Kasumi-1 (cell line): ENCODE measurements around the gene NRIP1.
"Not testable (repeated sequence)": the region's sequence is repeated elsewhere in the genome, so short reads cannot be mapped to it uniquely, and the experiment has no call there.

Source experiments
- DNase-seq, 2 experiments: peaks; one replicate each; lab custom pipeline; 2025; lab: John Stamatoyannopoulos, UW

The NRIP1 gene

GRCh38 chr21:15039607-15040299 is 25.0 kb downstream of the NRIP1 start:
- no peak for DNase-seq

- no peak for DNase-seq
Measured at GRCh38 chr21:15037900-15038293, 26.9 kb downstream of the NRIP1 start.

- DNase-seq, result no peak
Measured at GRCh38 chr21:15037095-15037899, 27.5 kb downstream of the NRIP1 start.

- no peak for DNase-seq
Measured at GRCh38 chr21:15036189-15036588, 28.6 kb downstream of the NRIP1 start.

- DNase-seq, result no peak
Measured at GRCh38 chr21:15034126-15034853, 30.5 kb downstream of the NRIP1 start.

- no peak for DNase-seq
Measured at GRCh38 chr21:15031790-15032357, 32.9 kb downstream of the NRIP1 start.

GRCh38 chr21:15031362-15031761 is 33.4 kb downstream of the NRIP1 start:
- not testable (repeated sequence) for DNase-seq

GRCh38 chr21:15030861-15031260 is 33.9 kb downstream of the NRIP1 start:
- DNase-seq, result not testable (repeated sequence)

GRCh38 chr21:15029077-15029476 is 35.7 kb downstream of the NRIP1 start:
- DNase-seq, result no peak

- DNase-seq, result peak; percentile 44 to 51
Measured at GRCh38 chr21:15028186-15028585, 36.6 kb downstream of the NRIP1 start.

- DNase-seq, result no peak
Measured at GRCh38 chr21:15027056-15027455, 37.7 kb downstream of the NRIP1 start.

GRCh38 chr21:15026370-15026769 is 38.4 kb downstream of the NRIP1 start:
- DNase-seq, result no peak

GRCh38 chr21:15023776-15024175 is 41.0 kb downstream of the NRIP1 start:
- no peak for DNase-seq

GRCh38 chr21:15022608-15023261 is 42.1 kb downstream of the NRIP1 start:
- DNase-seq, result no peak

- no peak for DNase-seq
Measured at GRCh38 chr21:15020797-15021196, 44.0 kb downstream of the NRIP1 start.

GRCh38 chr21:15018382-15018781 is 46.4 kb downstream of the NRIP1 start:
- DNase-seq, result no peak

- DNase-seq, result no peak
Measured at GRCh38 chr21:15015622-15016471, 49.0 kb downstream of the NRIP1 start.

- no peak for DNase-seq
Measured at GRCh38 chr21:15014221-15014620, 50.6 kb downstream of the NRIP1 start.

- no peak for DNase-seq
Measured at GRCh38 chr21:15011967-15012366, 52.8 kb downstream of the NRIP1 start.

GRCh38 chr21:15010645-15011044 is 54.2 kb downstream of the NRIP1 start:
- DNase-seq, result no peak

GRCh38 chr21:15009837-15010363 is 54.9 kb downstream of the NRIP1 start:
- no peak for DNase-seq
